ENCODE measurements around the gene C22orf15. TPM values are rescaled to one million over a fixed set of nuclear protein-coding genes. Genes with fewer than 3 reads are reported as not detected.

The C22orf15 gene
- total RNA-seq, 1 donor from 2014 or later, result 5.9 TPM

GRCh38 chr22:23781065-23781464 is 18.3 kb downstream of the C22orf15 start:
- Histone ChIP-seq H3K4me3 (no peak overlapping the region), H3K4me1 (peaks cover under 1% of the 10 kb centered on the region), H3K27ac (no peak overlapping the region), H3K36me3 (no peaks in the 10 kb centered on the region), H3K27me3 (ENCODE audit: low read depth) (no peaks in the 10 kb centered on the region), H3K9me3 (no peaks in the 10 kb centered on the region)
- no peak for TF ChIP-seq CTCF (IDR thresholded peaks at IDR 0.05)
- DNase-seq, result no peak
- intact Hi-C loops (cut with DNase I), result no loop called here
- no peak for ATAC-seq

GRCh38 chr22:23781511-23782183 is 18.9 kb downstream of the C22orf15 start:
- TF ChIP-seq CTCF (IDR thresholded peaks at IDR 0.05), result no peak
- Histone ChIP-seq H3K36me3 (no peaks in the 10 kb centered on the region), H3K9me3 (no peaks in the 10 kb centered on the region), H3K27ac (no peak overlapping the region), H3K4me3 (no peak overlapping the region), H3K27me3 (ENCODE audit: low read depth) (no peaks in the 10 kb centered on the region), H3K4me1 (peaks cover 7% of the 10 kb centered on the region)
- ATAC-seq, result no peak
- no peak for DNase-seq
- intact Hi-C loops (cut with DNase I), result no loop called here

GRCh38 chr22:23782252-23782651 is 19.5 kb downstream of the C22orf15 start:
- intact Hi-C loops (cut with DNase I), result no loop called here
- Histone ChIP-seq H3K4me3 (no peak overlapping the region), H3K27me3 (ENCODE audit: low read depth) (no peaks in the 10 kb centered on the region), H3K36me3 (no peaks in the 10 kb centered on the region), H3K9me3 (no peaks in the 10 kb centered on the region), H3K27ac (no peak overlapping the region), H3K4me1 (peaks cover 7% of the 10 kb centered on the region)
- DNase-seq (no peak), ATAC-seq (no peak)
- no peak for TF ChIP-seq CTCF (IDR thresholded peaks at IDR 0.05)

GRCh38 chr22:23782703-23783102 is 19.9 kb downstream of the C22orf15 start:
- DNase-seq, result no peak
- no peak overlapping the region for H3K4me3 ChIP-seq
- no peaks in the 10 kb centered on the region for H3K27me3 ChIP-seq (ENCODE audit: low read depth)
- H3K4me1 ChIP-seq, result peaks cover 10% of the 10 kb centered on the region
- no peak overlapping the region for H3K27ac ChIP-seq
- intact Hi-C loops (cut with DNase I), result no loop called here
- no peak for ATAC-seq
- no peak for TF ChIP-seq CTCF (IDR thresholded peaks at IDR 0.05)
- H3K36me3 ChIP-seq, result no peaks in the 10 kb centered on the region
- H3K9me3 ChIP-seq, result no peaks in the 10 kb centered on the region

- Histone ChIP-seq H3K36me3 (no peaks in the 10 kb centered on the region), H3K4me3 (no peak overlapping the region), H3K27me3 (ENCODE audit: low read depth) (no peaks in the 10 kb centered on the region), H3K9me3 (no peaks in the 10 kb centered on the region), H3K4me1 (peaks cover 18% of the 10 kb centered on the region), H3K27ac (no peak overlapping the region)
- no peak for DNase-seq
- ATAC-seq, result no peak
- no peak for TF ChIP-seq CTCF (IDR thresholded peaks at IDR 0.05)
- intact Hi-C loops (cut with DNase I), result no loop called here
Observed at GRCh38 chr22:23783265-23784150, 20.7 kb downstream of the C22orf15 start.
